ENCODE results near the gene RSKR.

The RSKR gene

GRCh38 chr17:28570716-28571360 lies 43.1 kb downstream of the RSKR start:
- no peak for TF ChIP-seq CTCF (IDR thresholded peaks at IDR 0.05; ENCODE audit: low read depth, low read length)
- H3K4me3 ChIP-seq (ENCODE audit: low read depth, low read length) = peak overlapping the region; percentile 55
- H3K9me3 ChIP-seq (ENCODE audit: severe bottlenecking) = no peaks in the 10 kb centered on the region
- H3K27ac ChIP-seq = peak overlapping the region; percentile 80
- no peaks in the 10 kb centered on the region for H3K27me3 ChIP-seq (ENCODE audit: insufficient read depth, low read depth, severe bottlenecking)
- DNase-seq = peak; percentile 68
- peaks cover 20% of the 10 kb centered on the region for H3K36me3 ChIP-seq

GRCh38 chr17:28569446-28569845 lies 44.5 kb downstream of the RSKR start:
- H3K36me3 ChIP-seq = peaks cover 19% of the 10 kb centered on the region; the same call in 1 of the 2 replicates
- no peak for DNase-seq
- no peaks in the 10 kb centered on the region for H3K27me3 ChIP-seq (ENCODE audit: insufficient read depth, low read depth, severe bottlenecking)
- no peaks in the 10 kb centered on the region for H3K9me3 ChIP-seq (ENCODE audit: severe bottlenecking)
- no peak overlapping the region for H3K4me3 ChIP-seq (ENCODE audit: low read depth, low read length)
- H3K27ac ChIP-seq = no peak overlapping the region
- TF ChIP-seq CTCF (IDR thresholded peaks at IDR 0.05; ENCODE audit: low read depth, low read length) = no peak

- peaks cover 31% of the 10 kb centered on the region for H3K36me3 ChIP-seq
- H3K27me3 ChIP-seq (ENCODE audit: insufficient read depth, low read depth, severe bottlenecking) = no peaks in the 10 kb centered on the region
- H3K9me3 ChIP-seq (ENCODE audit: severe bottlenecking) = no peaks in the 10 kb centered on the region
- TF ChIP-seq CTCF (IDR thresholded peaks at IDR 0.05; ENCODE audit: low read depth, low read length) = no peak
- H3K4me3 ChIP-seq (ENCODE audit: low read depth, low read length) = no peak overlapping the region
- no peak overlapping the region for H3K27ac ChIP-seq
- DNase-seq = no peak
These were observed 46.4 kb downstream of the RSKR start for GRCh38 chr17:28567604-28568003.

- no peaks in the 10 kb centered on the region for H3K9me3 ChIP-seq (ENCODE audit: severe bottlenecking)
- no peak overlapping the region for H3K4me3 ChIP-seq (ENCODE audit: low read depth, low read length)
- no peak overlapping the region for H3K27ac ChIP-seq
- peaks cover 50% of the 10 kb centered on the region for H3K36me3 ChIP-seq
- no peak for TF ChIP-seq CTCF (IDR thresholded peaks at IDR 0.05; ENCODE audit: low read depth, low read length)
- DNase-seq = no peak
- no peaks in the 10 kb centered on the region for H3K27me3 ChIP-seq (ENCODE audit: insufficient read depth, low read depth, severe bottlenecking)
These were observed 50.5 kb downstream of the RSKR start for GRCh38 chr17:28563475-28563874.

All from WERI-Rb-1 (cell line).